ENCODE data around the gene CSMD2. TPM values are rescaled to one million over a fixed set of nuclear protein-coding genes. Genes with fewer than 3 reads are reported as not detected.

The CSMD2 gene
- total and polyA plus RNA-seq, 7 donors = under 0.01 to 0.83 (median 0.16) TPM

- H3K4me3 ChIP-seq = no peak overlapping the region
- no peak for DNase-seq
- H3K9me3 ChIP-seq = no peaks in the 10 kb centered on the region
- no peak overlapping the region for H3K27ac ChIP-seq
- no peak for TF ChIP-seq EP300 (IDR thresholded peaks at IDR 0.05)
- TF ChIP-seq POLR2A (IDR thresholded peaks at IDR 0.05) = no peak
- no peak for TF ChIP-seq POLR2AphosphoS5 (IDR thresholded peaks at IDR 0.05)
- no peak for TF ChIP-seq CTCF (IDR thresholded peaks at IDR 0.05)
- WGBS, 2 donors = 75 to 82% methylated on average over 1 of the region's 1 CpG
- no peaks in the 10 kb centered on the region for H3K4me1 ChIP-seq
- intact Hi-C loops (cut with DNase I) = no loop called here
- peaks cover 0 to 4% (median 0%) of the 10 kb centered on the region in 3 donors for H3K27me3 ChIP-seq
- H3K36me3 ChIP-seq = no peaks in the 10 kb centered on the region
Measured at GRCh38 chr1:33849211-33849610, 315.8 kb downstream of the CSMD2 start.

- no peaks in the 10 kb centered on the region for H3K27me3 ChIP-seq
- DNase-seq = no peak
- WGBS, 2 donors = 50 to 51% methylated on average over 4 of the region's 4 CpGs
- H3K27ac ChIP-seq = no peak overlapping the region
- no peaks in the 10 kb centered on the region for H3K9me3 ChIP-seq
- no peak overlapping the region for H3K4me3 ChIP-seq
- intact Hi-C loops (cut with DNase I) = no loop called here
- TF ChIP-seq EP300 (IDR thresholded peaks at IDR 0.05) = no peak
- TF ChIP-seq CTCF (IDR thresholded peaks at IDR 0.05) = no peak
- TF ChIP-seq POLR2A (IDR thresholded peaks at IDR 0.05) = no peak
- TF ChIP-seq POLR2AphosphoS5 (IDR thresholded peaks at IDR 0.05) = no peak
- no peaks in the 10 kb centered on the region for H3K4me1 ChIP-seq
- no peaks in the 10 kb centered on the region for H3K36me3 ChIP-seq
Measured at GRCh38 chr1:33848205-33848937, 316.7 kb downstream of the CSMD2 start.

DNA sequence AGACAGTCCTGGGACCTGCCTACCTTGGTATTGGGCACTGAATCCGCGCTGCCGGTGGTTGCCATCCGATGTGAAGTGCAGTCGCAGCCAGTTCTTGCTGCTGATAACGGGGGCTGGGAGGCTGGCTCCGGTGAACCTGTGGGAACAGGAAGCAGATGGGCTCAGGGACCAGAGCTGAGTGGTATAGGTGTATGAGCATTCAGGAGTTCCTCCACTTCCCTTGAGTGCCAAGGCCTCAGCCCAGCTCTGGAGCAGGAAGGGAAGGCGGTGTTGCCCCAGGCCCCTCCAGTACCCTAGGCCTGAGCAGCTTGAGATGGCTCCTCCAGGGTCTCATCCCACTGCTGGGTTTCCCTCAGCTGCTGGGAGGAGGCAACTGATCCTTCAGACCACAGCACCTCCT lies 318.2 kb downstream of the CSMD2 start:
- 88 to 93% methylated on average over 8 of the region's 8 CpGs for WGBS, 2 donors

DNA sequence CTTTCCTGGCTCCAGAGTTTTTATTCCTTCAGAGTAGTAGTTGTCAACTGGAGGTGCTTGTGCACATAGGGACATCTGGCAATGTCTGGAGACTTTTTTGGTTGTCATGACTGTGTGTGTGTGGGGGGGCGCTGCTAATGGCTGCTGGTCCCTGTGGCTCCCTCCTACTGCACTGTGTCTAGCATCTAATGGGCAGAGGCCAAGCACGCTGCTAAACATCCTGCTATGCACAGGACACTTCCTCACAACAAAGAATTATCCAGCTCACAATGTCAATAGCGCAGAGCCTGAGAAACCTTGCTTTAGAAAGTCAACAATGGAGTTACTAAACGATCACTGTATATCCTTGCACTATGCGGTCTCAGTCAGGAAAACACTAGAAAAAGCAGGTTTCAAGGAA lies 320.9 kb downstream of the CSMD2 start:
- Histone ChIP-seq H3K27me3 (no peaks in the 10 kb centered on the region), H3K9me3 (no peaks in the 10 kb centered on the region), H3K27ac (no peak overlapping the region), H3K36me3 (no peaks in the 10 kb centered on the region), H3K4me3 (no peak overlapping the region), H3K4me1 (no peaks in the 10 kb centered on the region)
- 64 to 69% methylated on average over 5 of the region's 5 CpGs for WGBS, 2 donors
- no peak for TF ChIP-seq EP300 (IDR thresholded peaks at IDR 0.05)
- no peak for TF ChIP-seq POLR2A (IDR thresholded peaks at IDR 0.05)
- TF ChIP-seq CTCF (IDR thresholded peaks at IDR 0.05) = no peak
- DNase-seq = no peak
- intact Hi-C loops (cut with DNase I) = no loop called here

More for the DNA sequence above, 318.2 kb downstream of the CSMD2 start:
- Histone ChIP-seq H3K36me3 (no peaks in the 10 kb centered on the region), H3K4me3 (no peak overlapping the region), H3K27me3 (no peaks in the 10 kb centered on the region), H3K27ac (no peak overlapping the region), H3K9me3 (no peaks in the 10 kb centered on the region), H3K4me1 (no peaks in the 10 kb centered on the region)
- DNase-seq = no peak
- intact Hi-C loops (cut with DNase I) = no loop called here
- no peak for TF ChIP-seq POLR2AphosphoS5 (IDR thresholded peaks at IDR 0.05)
- no peak for TF ChIP-seq EP300 (IDR thresholded peaks at IDR 0.05)
- no peak for TF ChIP-seq POLR2A (IDR thresholded peaks at IDR 0.05)
- no peak for TF ChIP-seq CTCF (IDR thresholded peaks at IDR 0.05)

DNA sequence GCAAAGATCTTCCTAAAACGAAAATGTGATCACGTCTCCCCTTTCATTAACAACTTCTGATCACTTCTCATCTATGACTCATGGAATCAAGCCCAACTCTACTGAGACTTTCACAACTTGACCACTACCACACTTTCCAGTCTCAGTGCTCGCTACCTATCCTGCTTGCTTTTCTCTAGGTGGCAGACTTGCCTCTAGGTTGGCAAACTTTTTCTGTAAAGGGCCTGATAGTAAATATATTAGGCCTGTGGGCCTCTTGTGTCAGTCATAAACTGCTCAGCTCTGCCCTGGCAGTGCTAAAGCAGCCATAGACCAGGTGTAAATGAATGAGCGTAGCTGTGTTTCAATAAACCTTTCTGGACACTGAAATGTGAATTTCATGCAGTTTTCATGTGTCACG lies 322.7 kb downstream of the CSMD2 start:
- H3K27me3 ChIP-seq = no peaks in the 10 kb centered on the region
- no peak overlapping the region for H3K27ac ChIP-seq
- no peak for TF ChIP-seq POLR2AphosphoS5 (IDR thresholded peaks at IDR 0.05)
- TF ChIP-seq EP300 (IDR thresholded peaks at IDR 0.05) = no peak
- no peak for TF ChIP-seq POLR2A (IDR thresholded peaks at IDR 0.05)
- TF ChIP-seq CTCF (IDR thresholded peaks at IDR 0.05) = no peak
- H3K4me3 ChIP-seq = no peak overlapping the region
- intact Hi-C loops (cut with DNase I) = no loop called here
- no peaks in the 10 kb centered on the region for H3K4me1 ChIP-seq
- no peak for DNase-seq
- WGBS, 2 donors = 84 to 91% methylated on average over 5 of the region's 5 CpGs
- H3K9me3 ChIP-seq = no peaks in the 10 kb centered on the region
- no peaks in the 10 kb centered on the region for H3K36me3 ChIP-seq

Measured in sigmoid colon (tissue), 7 donors.